Tibial nerve (tissue), 3 donors: ENCODE data around the gene DGUOK.
"Not testable (repeated sequence)": the region's sequence is repeated elsewhere in the genome, so short reads cannot be mapped to it uniquely, and the experiment has no call there.

Experiments
- POLR2A ChIP-seq, 2 donors: fragments of 450-650 bp; IDR thresholded peaks; one replicate each; pipeline ENCODE4 v1.6.1; 2017; ENCODE audit warnings: antibody characterized with exemption in 2 of 2, mild to moderate bottlenecking in 2 of 2, moderate library complexity in 2 of 2
- TF ChIP-seq, protein P1 (sequence below), 5 experiments: fragments of 200-600 bp in 3 of 5; fragments of 450-650 bp in 2 of 5; sonication (generic) in 3 of 5; IDR thresholded peaks; one replicate each; pipeline ENCODE4 v1.5.1; 2016 to 2019; ENCODE audit warnings: antibody characterized with exemption in 5 of 5, mild to moderate bottlenecking in 3 of 5, moderate library complexity in 2 of 5

- TF ChIP-seq POLR2A (IDR thresholded peaks at IDR 0.05), result not testable (repeated sequence)
- TF ChIP-seq, protein P1, sequence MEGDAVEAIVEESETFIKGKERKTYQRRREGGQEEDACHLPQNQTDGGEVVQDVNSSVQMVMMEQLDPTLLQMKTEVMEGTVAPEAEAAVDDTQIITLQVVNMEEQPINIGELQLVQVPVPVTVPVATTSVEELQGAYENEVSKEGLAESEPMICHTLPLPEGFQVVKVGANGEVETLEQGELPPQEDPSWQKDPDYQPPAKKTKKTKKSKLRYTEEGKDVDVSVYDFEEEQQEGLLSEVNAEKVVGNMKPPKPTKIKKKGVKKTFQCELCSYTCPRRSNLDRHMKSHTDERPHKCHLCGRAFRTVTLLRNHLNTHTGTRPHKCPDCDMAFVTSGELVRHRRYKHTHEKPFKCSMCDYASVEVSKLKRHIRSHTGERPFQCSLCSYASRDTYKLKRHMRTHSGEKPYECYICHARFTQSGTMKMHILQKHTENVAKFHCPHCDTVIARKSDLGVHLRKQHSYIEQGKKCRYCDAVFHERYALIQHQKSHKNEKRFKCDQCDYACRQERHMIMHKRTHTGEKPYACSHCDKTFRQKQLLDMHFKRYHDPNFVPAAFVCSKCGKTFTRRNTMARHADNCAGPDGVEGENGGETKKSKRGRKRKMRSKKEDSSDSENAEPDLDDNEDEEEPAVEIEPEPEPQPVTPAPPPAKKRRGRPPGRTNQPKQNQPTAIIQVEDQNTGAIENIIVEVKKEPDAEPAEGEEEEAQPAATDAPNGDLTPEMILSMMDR (IDR thresholded peaks at IDR 0.05), result not testable (repeated sequence)
Measured at GRCh38 chr2:73903949-73904613, 22.6 kb upstream of the DGUOK start.
